ENCODE measurements around the gene PUSL1. TPM values are rescaled to one million over a fixed set of nuclear protein-coding genes. Genes with fewer than 3 reads are reported as not detected.

The PUSL1 gene
- total and polyA plus RNA-seq, 2 of the 4 experiments (the other 2 are of a cell fraction): 10.9 to 33.0 TPM

- no TSS peak for BruUV-seq (replicated peaks)
- Histone ChIP-seq H3K9ac (ENCODE audit: low read depth, low read length) (peak within 1 kb of the TSS; percentile 85), H3K4me2 (ENCODE audit: low read depth, low read length) (peak within 1 kb of the TSS; percentile 95), H2AFZ (replicated peaks; ENCODE audit: low read length, poor library complexity) (peak within 1 kb of the TSS; percentile 91), H3K4ac (ENCODE audit: low read depth, low read length) (peak within 1 kb of the TSS; percentile 55), H2BK120ac (ENCODE audit: low read depth, low read length) (no peak within 1 kb of the TSS), H3K14ac (replicated peaks; ENCODE audit: low read depth, low read length) (peak within 1 kb of the TSS; percentile 79), H2BK5ac (ENCODE audit: low read depth, low read length, poor library complexity, severe bottlenecking) (peak within 1 kb of the TSS; percentile 73), H2AK5ac (ENCODE audit: low read depth, low read length) (peak within 1 kb of the TSS; percentile 78), H4K91ac (ENCODE audit: insufficient read depth, low read depth, low read length) (peak within 1 kb of the TSS; percentile 55; the same call in 1 of the 2 replicates), H3K79me1 (ENCODE audit: low read depth in 1 of 2, low read length in 2 of 2) (peaks cover 8 to 61% of the 10 kb centered on the region in 2 experiments; a peak in 3 of 4 replicates), H3K4me1 (ENCODE audit: control insufficient read depth, insufficient read depth, low read length) (peaks cover 49% of the 10 kb centered on the region), H2BK15ac (ENCODE audit: low read depth, low read length) (no peak within 1 kb of the TSS), H3K27ac (ENCODE audit: insufficient read depth, low read length) (peak within 1 kb of the TSS; percentile 79), H3K23ac (ENCODE audit: low read depth, low read length) (peak within 1 kb of the TSS; percentile 58; the same call in 1 of the 2 replicates), H4K20me1 (ENCODE audit: insufficient read depth, low read length) (peaks cover 68% of the 10 kb centered on the region), H3K27me3 (ENCODE audit: control insufficient read depth, insufficient read depth, low read length) (no peaks in the 10 kb centered on the region), H2AK9ac (replicated peaks; ENCODE audit: low read depth, low read length, poor library complexity) (peak within 1 kb of the TSS; percentile 94), H3K9me3 (ENCODE audit: control insufficient read depth, insufficient read depth, low read length) (no peaks in the 10 kb centered on the region), H4K8ac (ENCODE audit: low read depth in 2 of 2, low read length in 2 of 2) (peak within 1 kb of the TSS; percentile 24 to 58; a peak in 2 of 4 replicates), H4K5ac (ENCODE audit: low read depth, low read length) (peak within 1 kb of the TSS; percentile 73), H2BK20ac (ENCODE audit: low read depth, low read length) (no peak within 1 kb of the TSS), H3K9me1 (ENCODE audit: insufficient read depth, low read length) (0 out of 2 replicates have a peak, but pooled peaks cover 3% of the 10 kb centered on the region), H3K36me3 (ENCODE audit: control insufficient read depth, insufficient read depth, low read length) (peaks cover 30% of the 10 kb centered on the region), H3K56ac (ENCODE audit: extremely low read depth, insufficient read depth, low read length) (peak within 1 kb of the TSS; percentile 38; the same call in 1 of the 2 replicates), H3K4me3 (ENCODE audit: insufficient read depth, low read depth, low read length) (peak within 1 kb of the TSS; percentile 100), H3K18ac (ENCODE audit: low read depth, low read length) (peak within 1 kb of the TSS; percentile 37; the same call in 1 of the 2 replicates)
- DNase-seq (peak; percentile 58), ATAC-seq (ENCODE audit: low read depth) (peak; percentile 67)
- dilution Hi-C loops (cut with HindIII; ENCODE audit: low sequenced_read_pairs, unreplicated experiment) (no loop called here), in situ Hi-C loops (cut with MboI; ENCODE audit: low sequenced_read_pairs) (no loop called here), intact Hi-C loops (cut with micrococcal nuclease) (loop anchor here (1.0 to 2.0 kb wide), 2 partner anchors 26 to 49 kb away; partner anchors contain the start of genes AURKAIP1 and CCNL2)
- ChIA-PET POLR2A (ENCODE audit: unreplicated experiment) (no interaction called here), CTCF (no interaction called here)
- 0% methylated on average over 61 of the region's 122 CpGs; no CpG with 5 or more reads in 1 of the 2 experiments for WGBS, 2 experiments (ENCODE audit: extremely low coverage in 2 of 2, insufficient read length in 1 of 2)
- TF ChIP-seq NFE2L2 (IDR thresholded peaks at IDR 0.05; ENCODE audit: low read depth, low read length) (no peak), CEBPB (IDR thresholded peaks at IDR 0.05; ENCODE audit: low read depth, low read length) (no peak), MAZ (IDR thresholded peaks at IDR 0.05; ENCODE audit: borderline replicate concordance, low read depth, low read length) (peak; percentile 60; the same call in 1 of the 2 replicates), SMC3 (IDR thresholded peaks at IDR 0.05; ENCODE audit: low read depth, low read length) (peak; percentile 34), RFX5 (IDR thresholded peaks at IDR 0.05; ENCODE audit: low read depth, low read length) (no peak), USF2 (IDR thresholded peaks at IDR 0.05; ENCODE audit: low read depth, low read length) (no peak), POLR2A (IDR thresholded peaks at IDR 0.05; ENCODE audit: low read depth, low read length) (no peak), MXI1 (IDR thresholded peaks at IDR 0.05; ENCODE audit: borderline replicate concordance, low read depth, low read length) (no peak), MAFK (IDR thresholded peaks at IDR 0.05; ENCODE audit: low read depth, low read length) (no peak), CTCF (conservative IDR thresholded peaks at IDR 0.05; ENCODE audit: low read depth, low read length) (peak; percentile 51), RAD21 (IDR thresholded peaks at IDR 0.05; ENCODE audit: low read length) (peak; percentile 51), CHD1 (IDR thresholded peaks at IDR 0.05; ENCODE audit: low read depth, low read length) (no peak), BHLHE40 (IDR thresholded peaks at IDR 0.05; ENCODE audit: low read depth, low read length) (no peak; the same call in 1 of the 2 replicates)
- TF ChIP-seq, protein P1, sequence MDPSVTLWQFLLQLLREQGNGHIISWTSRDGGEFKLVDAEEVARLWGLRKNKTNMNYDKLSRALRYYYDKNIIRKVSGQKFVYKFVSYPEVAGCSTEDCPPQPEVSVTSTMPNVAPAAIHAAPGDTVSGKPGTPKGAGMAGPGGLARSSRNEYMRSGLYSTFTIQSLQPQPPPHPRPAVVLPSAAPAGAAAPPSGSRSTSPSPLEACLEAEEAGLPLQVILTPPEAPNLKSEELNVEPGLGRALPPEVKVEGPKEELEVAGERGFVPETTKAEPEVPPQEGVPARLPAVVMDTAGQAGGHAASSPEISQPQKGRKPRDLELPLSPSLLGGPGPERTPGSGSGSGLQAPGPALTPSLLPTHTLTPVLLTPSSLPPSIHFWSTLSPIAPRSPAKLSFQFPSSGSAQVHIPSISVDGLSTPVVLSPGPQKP (IDR thresholded peaks at IDR 0.05; ENCODE audit: borderline replicate concordance, low read depth, low read length): no peak
Observed at GRCh38 chr1:1349256-1350012, 41.0 kb downstream of the PUSL1 start, which contains the start of gene DVL1. DVL1 (minus strand) TSS chr1:1349418; CDS start chr1:1349065, 353 bp downstream.
